NCI-H82 treated with DMSO at 0.1 percent for 48 hours (cell line): ENCODE data around the gene PPARA.

Experiments
- DNase-seq: peaks from one replicate; lab custom pipeline; 2025; ENCODE audit not compliant: unreplicated experiment; lab: John Stamatoyannopoulos, UW

PPARA gene

DNA sequence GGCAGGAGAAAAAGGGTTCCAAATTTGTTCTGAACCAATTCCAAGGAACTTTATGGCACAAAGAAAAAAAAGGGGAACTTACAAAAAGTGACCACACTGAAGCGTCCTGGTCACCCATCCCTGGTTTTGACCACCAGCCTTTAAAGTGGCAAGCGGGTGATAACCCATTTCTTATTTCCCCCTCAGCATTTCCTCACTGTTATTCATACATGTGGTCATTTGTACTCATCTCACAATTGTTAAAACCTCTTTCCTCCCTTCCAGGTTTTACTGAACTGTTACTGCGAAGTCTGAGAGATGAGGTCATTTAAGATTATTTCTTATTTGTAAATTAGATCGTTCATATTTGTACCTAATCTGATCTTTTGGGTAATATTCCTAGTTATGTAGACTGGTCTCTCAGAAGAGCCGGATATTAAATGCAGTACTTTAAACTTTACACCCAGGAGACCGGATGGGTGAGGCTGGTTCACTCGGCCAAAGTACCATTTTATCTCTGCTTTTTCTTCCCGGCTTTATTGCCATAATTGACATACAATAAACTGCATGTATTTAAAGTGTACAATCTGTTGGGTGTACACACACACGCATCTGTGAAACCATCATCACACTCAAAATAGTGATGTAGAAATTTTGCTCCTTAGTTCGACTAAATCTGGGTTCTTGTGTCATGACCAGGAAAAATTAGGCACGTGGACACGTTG lies 52.7 kb downstream of the PPARA start:
- DNase-seq = no peak

DNA sequence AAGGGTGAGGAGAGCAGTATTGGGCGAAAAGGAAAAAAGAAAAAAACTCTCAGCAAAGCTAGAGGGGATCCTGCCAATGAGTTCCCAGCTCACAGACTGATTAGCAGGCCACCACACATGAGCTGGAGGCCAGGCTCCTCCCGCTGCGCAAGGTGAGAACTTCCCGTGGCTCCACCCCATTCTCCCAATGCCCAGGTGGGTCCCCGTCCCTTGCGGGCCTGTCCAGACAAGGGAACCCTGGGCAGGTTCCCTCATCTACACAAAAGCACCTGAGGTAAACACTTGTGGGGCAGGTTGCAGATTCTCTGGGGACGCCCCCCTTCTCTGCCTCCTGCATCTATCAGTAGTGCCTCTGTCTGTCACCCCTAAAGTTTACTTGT lies 53.3 kb downstream of the PPARA start:
- no peak for DNase-seq

DNA sequence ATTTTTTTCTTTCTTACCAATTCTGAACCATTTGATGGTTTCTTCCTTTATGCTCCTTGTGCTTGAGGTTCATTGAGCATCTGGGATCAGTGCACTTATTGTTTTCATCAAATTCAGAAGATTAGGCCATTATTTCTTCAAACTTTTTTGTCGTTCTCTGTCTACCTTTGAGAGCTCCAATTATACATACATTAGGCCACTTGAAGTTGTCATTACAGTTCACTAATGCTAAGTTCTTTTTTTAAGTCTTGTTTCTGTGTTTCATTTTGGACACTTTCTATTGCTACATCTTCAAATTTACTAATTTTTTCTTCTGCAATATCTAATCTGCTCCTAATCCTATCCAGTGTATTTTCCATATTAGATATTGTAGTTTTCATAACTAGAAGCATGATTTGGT lies 58.9 kb downstream of the PPARA start:
- DNase-seq = no peak

DNA sequence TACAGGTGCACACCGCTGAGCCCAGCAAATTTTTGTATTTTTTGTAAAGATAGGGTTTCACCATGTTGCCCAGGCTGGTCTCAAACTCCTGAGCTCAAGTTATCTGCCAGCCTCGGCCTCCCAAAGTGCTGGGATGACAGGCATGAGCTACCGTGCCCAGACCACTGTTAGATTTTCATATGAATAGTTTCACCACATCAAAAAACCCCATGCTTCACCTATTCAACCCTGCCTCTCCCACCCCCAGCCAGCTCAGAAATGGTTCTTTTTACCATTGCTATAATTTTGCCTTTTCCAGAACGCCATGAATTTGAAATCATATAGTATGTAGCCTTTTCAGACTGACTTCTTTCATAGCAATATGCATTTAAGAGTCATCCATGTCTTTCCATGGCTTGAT lies 61.9 kb downstream of the PPARA start:
- DNase-seq = no peak

DNA sequence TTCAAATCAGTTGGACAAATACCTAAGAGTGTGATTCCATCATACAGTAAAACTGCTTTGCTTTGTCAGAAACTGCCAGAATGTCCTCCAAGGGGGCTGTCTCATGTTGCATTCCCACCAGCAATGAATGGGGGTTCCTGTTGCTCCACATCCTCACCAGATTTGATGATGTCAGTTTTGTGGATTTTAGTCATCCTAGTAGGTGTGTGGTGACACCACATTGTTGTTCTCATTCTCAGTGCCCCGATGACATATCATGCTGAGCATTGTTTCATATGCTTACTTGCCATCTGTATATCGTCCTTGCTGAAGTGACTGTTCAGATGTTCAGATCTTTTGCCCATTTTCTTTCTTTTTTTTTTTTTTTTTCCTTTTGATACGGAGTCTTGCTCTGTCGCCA lies 62.7 kb downstream of the PPARA start:
- no peak for DNase-seq

DNA sequence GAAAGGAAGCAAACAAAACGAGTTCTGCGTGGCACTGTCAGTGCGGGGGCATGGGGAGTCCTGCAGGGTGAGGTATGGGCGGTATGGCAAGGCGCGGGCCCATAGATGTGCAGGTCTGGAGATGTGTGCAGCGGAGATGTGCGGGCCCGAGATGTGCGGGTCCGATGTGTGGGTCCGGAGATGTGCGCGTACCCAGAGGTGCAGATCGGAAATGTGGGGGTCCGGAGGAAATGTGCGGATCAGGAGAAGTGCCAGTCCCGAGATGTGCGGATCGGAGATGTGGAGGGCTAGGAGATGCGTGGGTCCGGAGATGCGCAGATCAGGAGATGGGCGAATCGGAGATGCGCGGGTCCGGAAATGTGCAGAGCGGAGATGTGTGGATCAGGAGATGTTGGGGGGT lies 63.8 kb downstream of the PPARA start:
- no peak for DNase-seq

DNA sequence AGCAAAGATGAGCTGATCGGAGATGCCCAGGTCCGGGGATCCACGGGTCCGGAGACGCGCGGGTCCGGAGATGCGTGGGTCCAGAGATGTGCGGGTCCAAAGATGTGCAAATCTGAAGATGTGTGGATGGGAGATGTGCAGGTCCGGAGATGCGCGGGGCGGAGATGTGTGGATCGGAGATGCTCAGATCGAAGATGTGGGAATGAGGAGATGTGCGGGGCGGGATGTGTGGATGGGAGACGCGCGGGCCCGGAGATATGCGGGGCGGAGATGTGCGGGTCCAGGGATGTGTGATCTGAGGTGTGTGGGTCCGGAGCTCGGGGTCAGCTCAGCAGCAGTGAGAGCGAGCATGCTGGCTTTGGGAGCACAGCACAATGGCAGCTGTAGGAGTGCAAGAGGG lies 64.3 kb downstream of the PPARA start:
- DNase-seq = no peak

DNA sequence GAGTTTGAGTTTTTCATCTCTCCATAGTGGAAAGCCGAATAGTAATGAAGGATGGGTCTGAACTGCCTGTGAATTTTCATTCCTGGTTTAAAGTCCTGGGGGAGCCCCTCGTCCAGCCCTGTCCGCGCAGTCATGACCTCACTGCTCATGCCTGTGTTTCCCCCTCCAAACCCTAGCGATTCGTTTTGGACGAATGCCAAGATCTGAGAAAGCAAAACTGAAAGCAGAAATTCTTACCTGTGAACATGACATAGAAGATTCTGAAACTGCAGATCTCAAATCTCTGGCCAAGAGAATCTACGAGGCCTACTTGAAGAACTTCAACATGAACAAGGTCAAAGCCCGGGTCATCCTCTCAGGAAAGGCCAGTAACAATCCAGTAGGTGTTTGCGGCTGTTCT lies 69.3 kb downstream of the PPARA start:
- no peak for DNase-seq

DNA sequence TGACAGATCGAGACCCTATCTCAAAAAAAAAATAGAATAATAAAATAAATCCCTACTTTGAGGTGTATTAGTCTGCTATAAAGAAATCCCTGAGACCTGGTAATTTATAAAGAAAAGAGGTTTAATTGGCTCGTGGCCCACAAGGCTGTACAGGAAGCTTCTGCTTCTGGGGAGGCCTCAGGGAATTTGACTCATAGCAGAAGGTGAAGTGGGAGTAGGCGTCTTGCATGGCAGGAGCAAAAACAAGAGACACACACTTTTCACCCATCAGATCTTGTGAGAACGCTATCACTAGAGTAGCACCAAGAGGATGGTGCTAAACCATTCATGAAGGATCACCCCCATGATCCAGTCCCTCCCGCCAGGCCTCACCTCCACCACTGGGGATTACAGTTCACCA lies 70.6 kb downstream of the PPARA start:
- DNase-seq = no peak

DNA sequence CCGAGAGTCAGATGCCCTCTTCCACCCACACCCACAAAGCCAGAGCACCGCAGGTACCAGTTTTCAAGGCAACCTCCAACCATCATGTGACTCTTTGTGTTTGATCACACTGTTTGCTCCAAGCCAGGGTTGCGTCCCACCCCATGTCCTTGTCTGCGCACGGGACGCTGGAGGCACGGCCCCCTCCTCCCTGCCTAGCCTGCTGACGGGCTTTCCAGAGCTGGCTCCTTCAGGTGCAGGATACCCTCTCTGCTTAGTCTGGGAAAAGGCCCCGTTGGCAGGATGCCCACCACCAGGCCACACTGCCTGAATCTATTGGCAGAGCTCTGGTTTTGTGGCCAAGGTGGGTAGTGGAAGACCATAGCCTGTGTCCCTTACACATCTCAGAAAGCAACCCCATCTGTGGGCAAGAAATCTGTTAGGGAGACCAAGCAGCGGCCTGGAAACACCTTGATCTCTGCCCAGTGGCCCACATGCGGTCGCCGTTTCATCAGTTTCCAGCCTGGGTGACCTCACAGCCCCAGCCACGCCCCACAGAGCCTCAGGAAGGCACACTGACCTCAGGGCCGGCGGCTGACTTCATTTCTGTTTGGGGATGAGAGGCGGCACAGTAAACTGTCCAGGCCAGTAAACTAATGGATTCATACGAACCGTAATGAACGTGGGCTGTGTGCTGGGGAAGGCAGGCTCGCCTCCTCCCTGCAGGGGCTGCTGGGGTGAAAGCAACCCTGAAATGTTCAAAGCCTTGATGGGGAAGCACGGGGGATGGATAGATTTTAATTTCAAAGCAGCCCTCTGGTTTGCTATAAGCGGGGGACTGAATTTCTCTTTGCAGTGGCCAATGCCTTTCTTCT lies 73.9 kb downstream of the PPARA start:
- DNase-seq = no peak

DNA sequence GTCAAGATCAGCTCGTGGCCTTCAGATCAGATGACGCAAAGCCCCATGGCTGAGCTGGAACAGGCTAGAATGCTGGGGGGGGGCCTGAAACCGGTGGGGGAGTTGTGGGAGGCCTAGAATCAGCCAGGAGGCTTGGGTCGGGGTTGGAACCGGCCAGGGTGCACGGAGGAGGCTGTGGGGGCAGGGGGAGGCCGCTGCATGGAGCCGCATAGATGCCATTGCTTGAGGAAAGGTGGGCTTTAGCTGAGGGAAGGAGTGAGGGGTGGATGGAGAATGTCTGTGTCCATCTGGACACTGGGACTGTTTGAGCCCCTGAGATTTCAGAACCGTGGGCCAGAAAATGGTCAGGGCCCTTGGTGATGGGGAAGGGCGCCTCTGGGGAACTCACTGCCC lies 74.6 kb downstream of the PPARA start:
- no peak for DNase-seq

DNA sequence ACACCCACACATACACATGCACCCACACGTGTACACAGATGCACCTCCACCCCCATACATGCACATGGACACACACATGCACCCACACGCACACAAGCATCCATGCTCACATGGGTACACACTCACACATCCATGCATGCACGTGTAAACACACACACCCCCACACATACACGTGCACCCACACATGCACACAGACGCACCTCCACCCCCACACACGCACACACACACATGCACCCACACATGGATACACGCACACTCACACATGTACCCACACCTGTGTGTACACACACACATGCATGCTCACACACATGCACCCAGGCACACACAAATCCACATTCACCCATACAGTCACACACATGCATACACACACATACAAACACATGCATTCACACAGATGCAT lies 75.3 kb downstream of the PPARA start:
- no peak for DNase-seq

DNA sequence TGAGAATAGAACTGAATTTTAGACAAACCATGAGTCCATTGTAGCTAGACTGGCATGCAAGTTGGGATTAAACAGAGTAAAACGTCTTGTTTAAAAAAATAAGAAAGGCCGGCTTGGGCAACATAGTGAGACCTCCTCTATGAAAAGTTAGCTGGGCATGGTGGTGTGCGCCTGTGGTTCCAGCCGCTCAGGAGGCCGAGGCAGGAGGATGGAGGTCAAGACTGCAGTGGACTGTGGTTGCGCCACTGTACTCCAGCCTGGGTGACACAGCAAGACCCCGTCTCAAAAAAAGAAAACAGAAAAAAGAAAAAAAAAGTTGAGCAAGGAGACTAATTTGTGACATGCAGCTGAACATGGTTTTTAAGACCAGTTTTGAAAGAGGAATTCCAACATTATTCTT lies 76.3 kb downstream of the PPARA start:
- DNase-seq = no peak

DNA sequence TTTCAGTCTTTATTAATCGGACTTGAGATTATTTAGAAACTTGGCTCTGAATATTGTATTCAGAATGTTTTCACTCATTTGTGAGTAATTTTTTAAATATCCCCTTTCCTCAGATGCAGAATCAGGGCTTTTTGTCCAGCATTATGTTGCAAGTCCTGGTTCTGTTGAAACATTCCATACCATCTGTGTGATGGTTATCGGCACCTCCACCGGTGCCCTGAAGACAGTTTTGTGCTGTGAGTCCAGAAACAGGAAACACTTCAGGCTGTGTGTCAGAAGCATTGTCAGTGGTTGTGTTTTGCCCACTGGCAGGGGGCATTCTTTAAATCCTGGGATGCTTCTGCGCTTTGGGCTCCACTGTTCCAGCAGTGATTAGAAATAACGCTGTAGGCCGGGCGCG lies 79.4 kb downstream of the PPARA start:
- no peak for DNase-seq

DNA sequence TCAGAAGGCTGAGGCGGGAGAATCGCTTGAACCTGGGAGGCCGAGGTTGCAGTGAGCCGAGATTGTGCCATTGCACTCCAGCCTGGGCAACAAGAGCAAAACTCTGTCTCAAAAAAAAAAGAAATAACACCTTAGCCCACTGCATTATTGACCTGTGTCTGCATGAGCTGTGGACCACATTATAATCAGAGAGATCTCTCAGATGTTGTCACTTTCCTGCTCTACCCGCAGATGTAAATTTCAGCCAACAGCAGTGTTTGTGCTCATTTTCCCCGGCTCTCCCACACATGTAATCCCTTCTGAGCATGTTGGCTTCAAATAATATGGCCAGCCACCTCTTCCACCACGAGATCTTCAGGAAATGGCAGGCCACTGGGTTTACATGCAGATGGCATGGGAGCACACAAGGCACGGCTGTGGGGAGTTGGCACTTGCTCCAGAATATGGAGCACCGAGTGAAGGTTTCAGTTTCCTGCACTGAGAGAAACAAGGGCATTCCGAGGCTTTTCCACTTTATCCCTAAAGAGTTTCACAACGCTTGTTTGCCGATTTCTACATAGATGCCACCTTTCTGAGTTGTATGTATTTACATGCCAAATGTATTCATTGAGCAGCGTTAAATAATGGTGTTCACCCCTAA lies 80.1 kb downstream of the PPARA start:
- no peak for DNase-seq

DNA sequence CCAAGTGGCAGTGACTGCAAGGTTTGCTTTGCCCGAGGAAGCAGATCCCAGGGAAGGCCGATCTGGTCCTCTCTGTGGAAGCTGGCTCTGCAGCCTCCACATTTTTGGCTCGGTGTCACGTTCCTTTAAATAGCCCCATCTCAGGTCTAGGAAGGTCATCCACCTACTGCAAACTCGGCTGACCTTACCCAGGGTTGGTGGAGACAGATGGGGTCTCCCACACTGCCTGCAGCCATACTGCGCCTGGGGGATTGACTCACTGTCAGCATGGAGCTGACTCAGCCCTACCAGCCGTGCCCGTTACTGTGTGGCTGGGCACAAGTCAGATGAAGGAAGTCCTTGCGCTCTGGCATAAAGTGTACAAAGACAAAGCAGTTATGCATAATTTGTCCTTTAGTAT lies 82.9 kb downstream of the PPARA start:
- DNase-seq = no peak

DNA sequence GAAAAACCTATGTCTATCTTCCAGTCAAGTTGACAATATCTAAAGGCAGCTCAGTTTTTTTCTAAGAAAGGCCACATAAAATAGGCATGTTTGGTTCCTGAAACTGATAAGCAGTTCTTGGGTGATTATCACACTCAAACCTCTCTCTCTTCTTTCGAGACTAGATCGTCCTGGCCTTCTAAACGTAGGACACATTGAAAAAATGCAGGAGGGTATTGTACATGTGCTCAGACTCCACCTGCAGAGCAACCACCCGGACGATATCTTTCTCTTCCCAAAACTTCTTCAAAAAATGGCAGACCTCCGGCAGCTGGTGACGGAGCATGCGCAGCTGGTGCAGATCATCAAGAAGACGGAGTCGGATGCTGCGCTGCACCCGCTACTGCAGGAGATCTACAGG lies 84.6 kb downstream of the PPARA start:
- DNase-seq = no peak

DNA sequence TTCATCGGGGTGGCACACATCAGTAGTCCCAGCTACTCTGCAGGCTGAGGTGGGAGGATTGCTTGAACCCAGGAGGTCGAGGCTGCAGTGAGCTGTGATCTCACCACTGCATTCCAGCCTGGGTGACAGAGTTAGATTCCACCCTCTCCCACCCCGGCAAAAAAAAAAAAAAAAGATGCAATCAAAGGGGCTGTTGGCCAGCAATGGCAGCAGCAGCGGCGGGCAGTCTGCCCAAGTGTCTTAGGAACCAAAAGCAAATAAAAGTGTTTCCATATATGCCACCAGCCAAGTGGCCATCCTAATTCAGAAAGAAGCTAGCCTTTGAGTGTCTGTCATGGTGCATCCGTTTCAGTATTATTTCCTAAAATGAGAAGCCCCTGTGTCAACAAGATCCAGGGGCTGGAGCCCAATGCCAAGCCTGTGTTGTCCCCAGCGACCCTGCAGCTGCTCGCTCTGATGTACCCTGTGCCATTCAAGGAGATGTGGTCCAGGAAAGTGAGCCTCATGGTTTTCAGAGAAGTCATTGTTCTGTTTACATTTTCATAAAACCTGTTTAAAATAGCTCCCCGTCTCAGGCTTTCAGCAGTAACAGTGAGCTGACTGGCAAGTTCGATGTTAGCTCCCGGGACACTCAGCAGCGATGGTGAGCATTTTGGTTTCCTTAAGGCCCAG lies 87.3 kb downstream of the PPARA start:
- DNase-seq = no peak

DNA sequence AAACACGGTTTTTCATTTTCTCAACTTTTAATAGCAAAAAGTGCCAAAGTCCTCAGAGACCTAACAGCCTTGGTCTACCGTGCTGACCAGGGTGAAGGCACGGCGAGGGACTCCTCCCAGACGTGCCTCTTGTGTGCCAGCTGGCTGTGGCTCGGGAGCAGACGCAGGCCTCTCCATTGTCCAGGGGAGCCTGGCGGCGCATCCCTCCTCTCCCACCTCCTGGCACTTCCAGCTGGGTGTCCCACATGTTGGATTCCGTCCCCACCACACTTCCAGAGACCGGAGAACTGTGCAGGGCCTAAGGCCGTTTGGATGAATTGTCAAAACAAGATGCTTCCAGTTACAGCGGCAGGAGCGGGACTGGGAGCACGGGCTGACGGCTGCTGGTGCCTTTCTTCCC lies 88.2 kb downstream of the PPARA start:
- DNase-seq = no peak

DNA sequence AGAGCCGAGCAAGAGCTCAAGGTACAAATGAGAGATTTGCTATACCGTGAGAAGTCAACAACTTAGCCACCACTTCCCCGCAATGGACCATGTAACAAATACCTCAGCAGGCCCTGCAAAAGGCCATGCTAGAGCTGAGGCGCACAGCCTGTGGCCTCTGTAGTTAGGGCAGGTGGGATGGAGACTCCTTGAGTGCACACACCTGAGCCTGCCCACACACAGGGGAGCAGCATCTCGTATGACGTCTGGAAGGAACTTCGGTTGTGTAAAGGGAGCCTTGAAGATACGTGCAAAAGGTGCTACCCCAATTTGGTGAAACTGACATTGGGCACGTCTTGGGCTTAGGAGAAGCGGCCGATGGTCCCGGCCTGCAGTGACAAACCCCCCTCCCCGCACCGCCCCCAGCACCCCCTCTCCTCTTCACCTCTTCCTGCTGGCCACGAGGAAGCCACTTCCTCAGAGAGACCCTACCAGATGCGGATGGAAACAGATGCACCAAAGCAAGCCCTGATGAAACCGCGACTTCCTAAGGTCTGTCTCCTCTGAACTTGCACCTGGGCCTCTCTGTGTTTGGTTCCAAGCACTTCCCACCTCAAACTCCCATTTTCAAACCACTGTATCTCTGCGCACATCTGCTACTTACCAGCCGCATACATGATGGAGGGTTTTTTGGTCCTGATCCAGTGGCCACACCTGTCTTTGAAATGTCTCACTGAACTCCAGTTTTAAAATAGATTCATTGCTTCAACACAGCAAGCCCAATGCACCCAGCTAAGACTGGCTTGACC lies 89.1 kb downstream of the PPARA start:
- DNase-seq = no peak

DNA sequence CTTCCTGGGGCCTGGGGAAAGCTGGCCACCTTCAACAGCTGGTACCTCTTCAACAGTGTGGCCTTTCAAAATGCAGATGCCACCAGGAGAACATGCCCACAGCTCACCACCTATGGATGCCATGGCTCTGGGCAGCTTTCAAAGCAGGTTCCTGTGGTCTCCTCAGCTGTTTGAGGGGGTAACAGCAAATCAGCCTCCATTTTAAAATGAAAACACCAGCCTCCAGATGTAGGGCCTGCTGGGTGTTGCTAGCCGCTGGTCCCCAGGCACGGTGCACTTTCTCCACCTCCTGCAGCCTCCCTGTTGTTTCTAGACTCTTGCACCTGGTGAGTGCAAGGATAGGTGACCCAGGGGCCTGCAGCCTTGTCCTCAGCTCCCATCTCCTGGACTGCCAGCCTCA lies 89.7 kb downstream of the PPARA start:
- no peak for DNase-seq
